Mucosa of stomach (tissue), 1 donor: ENCODE data around the gene HCFC1R1.

Source experiments
- H3K27me3 ChIP-seq: one replicate; pipeline ENCODE4 v1.7.0; 2013; ENCODE audit warnings: mild to moderate bottlenecking, low read length; ENCODE audit not compliant: control insufficient read depth, insufficient read depth
- H3K36me3 ChIP-seq: one replicate; pipeline ENCODE4 v1.7.0; 2013; ENCODE audit warnings: low read length; ENCODE audit not compliant: control insufficient read depth, insufficient read depth
- H3K4me1 ChIP-seq: one replicate; pipeline ENCODE4 v1.7.0; 2013; ENCODE audit warnings: mild to moderate bottlenecking, low read length; ENCODE audit not compliant: control insufficient read depth, insufficient read depth
- H3K4me3 ChIP-seq: one replicate; pipeline ENCODE4 v1.7.0; 2013; ENCODE audit warnings: low read length
- H3K9ac ChIP-seq: one replicate; pipeline ENCODE4 v1.7.0; 2013; ENCODE audit warnings: mild to moderate bottlenecking, low read length, moderate library complexity
- H3K9me3 ChIP-seq: one replicate; pipeline ENCODE4 v1.7.0; 2013; ENCODE audit warnings: mild to moderate bottlenecking, low read length, moderate library complexity; ENCODE audit not compliant: control insufficient read depth
- donor health status: Pancreatic carcinoma.

HCFC1R1 gene

DNA sequence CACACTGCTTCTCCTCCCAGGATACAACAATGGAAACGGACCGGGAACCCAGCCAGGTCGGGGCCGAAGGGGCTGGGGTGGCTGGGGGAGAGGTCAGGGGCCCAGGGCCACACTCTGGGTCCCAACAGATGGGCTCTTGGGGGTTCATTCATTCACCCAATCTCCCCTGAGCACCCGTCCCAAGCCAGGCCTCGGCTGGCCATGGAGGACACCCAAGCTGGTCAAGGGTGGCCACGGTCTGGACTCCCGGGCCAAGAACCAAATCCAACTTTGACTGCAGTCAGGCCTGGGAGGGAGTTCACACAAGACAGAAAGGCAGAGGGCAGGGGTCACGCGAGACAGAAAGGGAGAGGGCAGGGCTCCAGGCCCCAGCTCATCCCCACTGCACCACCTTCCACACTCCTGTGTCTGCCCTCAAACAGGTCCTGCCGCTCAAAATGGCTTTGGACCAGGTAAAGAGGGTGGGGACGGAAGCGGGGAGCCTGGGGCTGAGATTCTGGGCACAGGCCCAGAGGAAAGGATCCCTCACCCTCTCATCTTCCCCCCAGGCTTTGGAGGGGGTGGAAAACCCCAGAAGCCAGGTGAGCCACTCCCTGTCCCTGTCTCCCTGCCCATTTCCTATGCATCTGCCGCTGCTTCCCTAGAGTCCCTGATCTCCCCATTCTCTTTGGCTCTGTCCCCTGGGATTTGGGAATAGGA is 31.2 kb downstream of the HCFC1R1 start:
- H3K36me3 ChIP-seq: no peaks in the 10 kb centered on the region
- no peaks in the 10 kb centered on the region for H3K9me3 ChIP-seq
- no peak overlapping the region for H3K9ac ChIP-seq
- H3K4me3 ChIP-seq: no peak overlapping the region
- H3K4me1 ChIP-seq: peaks cover 21% of the 10 kb centered on the region
- H3K27me3 ChIP-seq: peaks cover 13% of the 10 kb centered on the region

DNA sequence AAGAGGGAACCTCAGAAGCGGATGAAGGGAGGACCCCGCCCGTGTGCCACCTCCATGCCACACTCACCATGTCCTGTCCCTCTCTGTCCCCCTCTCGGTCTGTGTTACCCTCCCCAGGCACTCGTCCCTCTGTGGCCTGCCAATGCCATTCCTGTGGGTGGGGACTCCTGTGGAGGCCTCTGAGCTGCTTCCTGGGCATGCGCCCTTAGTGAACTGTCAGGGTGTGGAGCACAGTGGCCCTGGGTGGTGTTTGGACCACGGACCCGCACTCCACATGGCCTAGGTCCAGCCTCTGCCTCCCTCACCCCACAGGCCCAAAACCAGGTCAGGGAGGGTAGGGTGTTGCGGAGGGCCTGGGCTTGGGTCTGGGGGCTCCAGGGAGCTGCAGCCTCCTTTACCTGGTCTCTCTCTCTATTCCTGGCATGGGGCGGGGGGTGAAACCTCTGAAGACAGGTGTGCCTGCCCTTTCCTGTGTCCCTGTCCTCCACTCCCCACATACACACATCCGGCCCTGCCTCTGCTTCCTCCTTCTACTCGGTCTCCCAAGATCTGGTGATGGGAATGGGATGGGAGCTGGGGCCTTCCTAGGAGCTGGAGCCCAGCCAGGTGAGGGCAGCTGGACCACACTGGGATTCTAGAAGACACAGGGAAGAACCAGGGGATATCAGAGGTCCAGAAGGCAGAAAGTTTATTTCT is 32.0 kb downstream of the HCFC1R1 start:
- Histone ChIP-seq H3K4me3 (no peak overlapping the region), H3K36me3 (no peaks in the 10 kb centered on the region), H3K9me3 (no peaks in the 10 kb centered on the region), H3K9ac (no peak overlapping the region), H3K4me1 (peaks cover 21% of the 10 kb centered on the region), H3K27me3 (peaks cover 13% of the 10 kb centered on the region)

DNA sequence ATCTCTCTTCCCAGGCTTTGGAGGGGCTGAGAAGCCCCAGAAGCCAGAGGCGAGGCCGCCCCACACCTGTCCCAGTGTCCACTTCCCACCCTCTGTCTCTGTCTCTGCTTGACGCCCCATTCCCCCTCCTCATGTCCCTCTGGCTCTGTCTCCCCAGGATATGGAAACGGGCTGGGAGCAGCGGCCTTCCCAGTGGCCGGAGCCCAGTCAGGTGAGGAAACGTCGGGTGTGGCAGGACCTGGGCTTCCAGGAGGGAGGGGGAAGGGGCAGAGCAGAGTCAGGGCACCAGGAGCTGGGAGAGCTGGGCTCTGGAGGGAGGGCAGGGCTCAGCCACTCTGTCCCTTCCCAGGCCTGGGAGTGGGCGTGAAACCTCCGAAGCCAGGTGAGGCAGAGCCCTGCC is 32.9 kb downstream of the HCFC1R1 start:
- H3K9ac ChIP-seq: no peak overlapping the region
- peaks cover 19% of the 10 kb centered on the region for H3K27me3 ChIP-seq
- H3K4me3 ChIP-seq: no peak overlapping the region
- H3K9me3 ChIP-seq: no peaks in the 10 kb centered on the region
- peaks cover 21% of the 10 kb centered on the region for H3K4me1 ChIP-seq
- H3K36me3 ChIP-seq: no peaks in the 10 kb centered on the region

DNA sequence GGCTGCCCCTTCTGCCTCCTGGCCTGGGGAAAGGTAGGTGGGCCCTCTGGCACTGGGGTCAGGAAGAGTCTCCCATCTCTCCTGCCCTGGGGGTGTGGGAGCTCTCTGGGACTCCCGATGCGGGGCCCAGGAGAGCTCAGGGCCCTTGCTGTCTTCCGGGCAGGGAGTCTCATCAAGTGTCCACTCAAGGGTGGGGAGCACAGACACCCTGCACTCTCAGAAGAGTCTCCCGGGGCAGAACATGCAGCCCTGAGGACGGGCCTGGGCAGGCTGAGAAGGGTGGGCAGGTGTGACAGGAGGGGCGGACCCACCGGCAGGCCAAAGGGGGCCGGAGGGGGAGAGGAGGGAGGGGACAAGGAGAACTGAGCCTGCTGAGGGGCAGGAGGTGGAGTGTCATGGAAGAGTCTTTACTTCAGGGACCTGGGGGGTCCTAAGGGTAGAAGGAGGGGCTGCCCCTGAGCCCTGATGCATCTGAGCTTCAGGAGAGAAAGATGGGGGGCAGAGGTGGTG is 35.1 kb downstream of the HCFC1R1 start:
- Histone ChIP-seq H3K9ac (no peak overlapping the region), H3K4me3 (no peak overlapping the region), H3K9me3 (no peaks in the 10 kb centered on the region), H3K36me3 (no peaks in the 10 kb centered on the region), H3K4me1 (peaks cover 26% of the 10 kb centered on the region), H3K27me3 (peaks cover 22% of the 10 kb centered on the region)

DNA sequence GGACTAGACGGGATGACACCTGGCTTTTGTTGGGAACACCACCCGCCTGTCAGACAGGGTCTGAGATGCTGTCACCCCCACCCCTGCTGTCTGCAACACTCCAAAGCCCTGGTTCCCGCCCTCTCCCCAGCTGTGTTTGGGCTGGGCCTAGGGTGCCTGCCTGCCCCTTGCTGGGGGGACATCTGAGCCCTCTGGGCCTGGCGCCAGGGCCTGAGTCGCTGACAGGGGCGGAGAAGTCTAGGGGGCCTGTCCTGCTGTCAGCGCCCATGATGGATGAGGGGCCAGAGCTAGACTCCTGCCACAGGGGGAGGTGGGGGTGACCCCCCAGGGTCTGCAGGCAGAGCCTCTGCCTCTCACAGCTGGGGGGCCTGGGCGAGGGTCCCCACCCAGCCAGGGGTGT is 35.9 kb downstream of the HCFC1R1 start:
- H3K4me1 ChIP-seq: peaks cover 26% of the 10 kb centered on the region
- H3K9me3 ChIP-seq: no peaks in the 10 kb centered on the region
- no peak overlapping the region for H3K4me3 ChIP-seq
- no peak overlapping the region for H3K9ac ChIP-seq
- no peaks in the 10 kb centered on the region for H3K36me3 ChIP-seq
- peaks cover 22% of the 10 kb centered on the region for H3K27me3 ChIP-seq

DNA sequence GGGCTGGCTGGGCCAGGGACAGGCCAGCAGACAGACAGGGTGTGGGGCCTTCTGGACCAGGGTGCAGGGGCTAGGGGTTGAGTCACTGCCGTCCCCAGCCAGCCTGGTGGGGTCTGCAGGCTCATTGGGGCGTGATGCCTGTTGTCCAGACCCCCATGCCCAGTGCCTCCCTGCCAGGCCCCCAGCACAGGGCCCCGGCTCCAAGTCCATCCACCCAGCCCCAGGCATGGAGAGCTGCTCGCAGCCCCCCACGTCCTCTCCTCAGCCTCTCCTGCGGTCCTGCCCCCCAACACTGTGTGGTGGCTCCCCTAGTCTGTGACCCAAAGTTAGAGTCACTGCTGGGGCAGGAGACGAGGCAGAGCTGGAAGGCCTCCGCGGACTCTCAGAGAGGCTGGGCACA is 36.5 kb downstream of the HCFC1R1 start:
- no peaks in the 10 kb centered on the region for H3K9me3 ChIP-seq
- no peaks in the 10 kb centered on the region for H3K36me3 ChIP-seq
- no peak overlapping the region for H3K9ac ChIP-seq
- peaks cover 24% of the 10 kb centered on the region for H3K4me1 ChIP-seq
- peaks cover 22% of the 10 kb centered on the region for H3K27me3 ChIP-seq
- no peak overlapping the region for H3K4me3 ChIP-seq

- Histone ChIP-seq H3K36me3 (no peaks in the 10 kb centered on the region), H3K9me3 (no peaks in the 10 kb centered on the region), H3K9ac (no peak overlapping the region), H3K4me1 (peaks cover 21% of the 10 kb centered on the region), H3K27me3 (peaks cover 22% of the 10 kb centered on the region), H3K4me3 (no peak overlapping the region)
These were observed 37.0 kb downstream of the HCFC1R1 start for GRCh38 chr16:2986623-2987188.

- H3K36me3 ChIP-seq: no peaks in the 10 kb centered on the region
- H3K27me3 ChIP-seq: peaks cover 22% of the 10 kb centered on the region
- peaks cover 21% of the 10 kb centered on the region for H3K4me1 ChIP-seq
- no peak overlapping the region for H3K4me3 ChIP-seq
- no peaks in the 10 kb centered on the region for H3K9me3 ChIP-seq
- no peak overlapping the region for H3K9ac ChIP-seq
These were observed 37.8 kb downstream of the HCFC1R1 start for GRCh38 chr16:2985893-2986355.

GRCh38 chr16:2985462-2985861 is 38.3 kb downstream of the HCFC1R1 start:
- no peaks in the 10 kb centered on the region for H3K36me3 ChIP-seq
- no peaks in the 10 kb centered on the region for H3K9me3 ChIP-seq
- no peak overlapping the region for H3K9ac ChIP-seq

GRCh38 chr16:2983706-2984136 is 40.0 kb downstream of the HCFC1R1 start:
- H3K36me3 ChIP-seq: no peaks in the 10 kb centered on the region
- H3K9me3 ChIP-seq: no peaks in the 10 kb centered on the region
- H3K27me3 ChIP-seq: peaks cover 22% of the 10 kb centered on the region
- H3K9ac ChIP-seq: no peak overlapping the region
- peaks cover 23% of the 10 kb centered on the region for H3K4me1 ChIP-seq
- no peak overlapping the region for H3K4me3 ChIP-seq

More at GRCh38 chr16:2985462-2985861, 38.3 kb downstream of the HCFC1R1 start:
- Histone ChIP-seq H3K4me3 (no peak overlapping the region), H3K4me1 (peaks cover 19% of the 10 kb centered on the region), H3K27me3 (peaks cover 22% of the 10 kb centered on the region)

DNA sequence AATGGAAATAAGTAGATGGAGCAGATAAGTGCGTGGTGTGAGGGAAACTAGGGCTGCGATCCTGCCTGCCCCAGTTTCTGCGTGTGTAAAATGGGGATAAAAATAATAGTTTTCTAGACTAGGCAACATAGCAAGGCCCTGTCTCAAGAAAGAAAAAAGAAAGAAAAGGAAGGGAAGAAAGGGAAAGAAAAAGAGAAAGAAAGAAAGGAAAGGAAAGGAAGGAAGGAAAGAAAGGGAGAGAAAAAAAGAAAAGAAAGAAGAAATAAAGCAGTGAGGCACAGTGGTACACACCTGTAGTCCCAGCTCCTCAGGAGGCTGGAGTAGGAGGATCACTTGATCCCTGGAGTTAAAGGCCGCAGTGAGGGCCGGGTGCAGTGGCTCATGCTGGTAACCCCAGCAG is 41.3 kb downstream of the HCFC1R1 start:
- Histone ChIP-seq H3K4me1 (peaks cover 32% of the 10 kb centered on the region), H3K9ac (no peak overlapping the region), H3K9me3 (no peaks in the 10 kb centered on the region), H3K4me3 (no peak overlapping the region), H3K36me3 (no peaks in the 10 kb centered on the region), H3K27me3 (peaks cover 12% of the 10 kb centered on the region)

DNA sequence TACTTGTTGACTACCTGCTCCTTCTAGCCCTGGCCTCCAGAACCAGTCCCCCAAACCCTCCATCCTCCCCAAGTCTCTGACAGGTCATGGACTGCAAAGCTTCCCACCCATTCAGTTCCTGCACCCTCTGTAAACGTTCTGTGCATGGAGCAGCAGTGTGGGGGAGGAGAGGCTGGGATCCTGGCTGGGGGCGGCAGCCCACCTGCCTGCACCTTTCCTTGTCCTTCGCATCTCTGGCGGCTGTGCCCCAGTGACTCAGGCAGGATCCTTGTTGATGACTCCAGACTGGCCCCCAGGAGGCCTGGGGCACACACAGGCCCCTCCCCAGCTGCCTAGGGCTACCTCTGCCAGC is 41.9 kb downstream of the HCFC1R1 start:
- no peak overlapping the region for H3K4me3 ChIP-seq
- H3K36me3 ChIP-seq: no peaks in the 10 kb centered on the region
- no peak overlapping the region for H3K9ac ChIP-seq
- H3K4me1 ChIP-seq: peaks cover 35% of the 10 kb centered on the region
- H3K27me3 ChIP-seq: peaks cover 12% of the 10 kb centered on the region
- no peaks in the 10 kb centered on the region for H3K9me3 ChIP-seq
